ENCODE data around the gene RPP14. TPM values are rescaled to one million over a fixed set of nuclear protein-coding genes. Genes with fewer than 3 reads are reported as not detected.

Gene RPP14
- total and polyA plus RNA-seq, 2 of the 4 experiments (the other 2 are of a cell fraction) = 6.6 to 7.8 TPM

DNA sequence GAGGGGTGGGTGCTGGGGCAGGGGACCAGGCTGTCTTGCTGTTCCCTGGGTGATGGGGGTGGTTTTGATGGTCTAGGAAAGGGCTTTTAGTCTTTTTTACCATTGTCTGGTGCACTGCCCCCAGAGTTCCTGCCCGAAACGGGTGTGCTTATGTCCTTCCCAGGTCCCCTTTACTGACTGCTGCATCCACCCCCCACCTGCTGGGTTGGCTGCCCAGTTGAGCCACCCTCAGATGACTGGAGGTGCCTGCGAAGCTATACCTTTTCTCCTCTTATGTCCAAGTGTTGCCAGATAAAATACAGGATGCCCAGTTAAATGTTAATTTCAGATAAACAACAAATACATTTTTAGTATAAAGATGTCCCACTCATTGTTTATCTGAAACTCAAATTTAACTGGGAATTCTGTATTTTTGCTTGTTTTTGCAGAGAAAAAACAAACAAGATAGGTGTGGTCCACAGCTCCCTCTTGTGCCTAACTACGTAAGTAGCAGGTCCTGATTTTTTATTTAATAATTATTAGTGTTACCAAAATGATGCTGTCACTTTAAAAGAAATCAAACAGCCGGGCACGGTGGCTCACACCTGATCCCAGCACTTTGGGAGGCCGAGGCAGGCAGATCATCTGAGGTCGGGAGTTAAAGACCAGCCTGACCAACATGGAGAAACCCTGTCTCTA lies 6.1 kb upstream of the RPP14 start:
- no peak overlapping the region for H3K27ac ChIP-seq (ENCODE audit: insufficient read depth, low read length)
- H2BK120ac ChIP-seq (ENCODE audit: low read depth, low read length) = no peak overlapping the region
- no peak overlapping the region for H2AFZ ChIP-seq (replicated peaks; ENCODE audit: low read length, poor library complexity)
- no peaks in the 10 kb centered on the region; the same call in 1 of the 2 replicates for H3K9me1 ChIP-seq (ENCODE audit: insufficient read depth, low read length)
- peak; percentile 73 for DNase-seq
- no peak overlapping the region for H4K8ac ChIP-seq (ENCODE audit: low read depth in 2 of 2, low read length in 2 of 2)
- no peaks in the 10 kb centered on the region for H3K4me1 ChIP-seq (ENCODE audit: control insufficient read depth, insufficient read depth, low read length)
- POLR2A ChIA-PET (ENCODE audit: unreplicated experiment) = no interaction called here
- no peaks in the 10 kb centered on the region for H4K20me1 ChIP-seq (ENCODE audit: insufficient read depth, low read length)
- H3K4ac ChIP-seq (ENCODE audit: low read depth, low read length) = no peak overlapping the region
- no peak overlapping the region for H2BK20ac ChIP-seq (ENCODE audit: low read depth, low read length)
- H3K9me3 ChIP-seq (ENCODE audit: control insufficient read depth, insufficient read depth, low read length) = peaks cover 2% of the 10 kb centered on the region
- intact Hi-C loops (cut with micrococcal nuclease) (loop anchor here (1.0 to 10.0 kb wide), 6 partner anchors 63 to 433 kb away; partner anchors contain the start of genes ABHD6 and FLNB), in situ Hi-C loops (cut with MboI; ENCODE audit: low sequenced_read_pairs) (loop anchor here (5.0 to 10.0 kb wide), 2 partner anchors 113 to 295 kb away; partner anchors contain the start of gene FLNB), dilution Hi-C loops (cut with HindIII; ENCODE audit: low sequenced_read_pairs, unreplicated experiment) (no loop called here)
- ATAC-seq (ENCODE audit: low read depth) = peak; percentile 72
- no peak overlapping the region for H2BK5ac ChIP-seq (ENCODE audit: low read depth, low read length, poor library complexity, severe bottlenecking)
- H3K4me2 ChIP-seq (ENCODE audit: low read depth, low read length) = no peak overlapping the region
- H3K9ac ChIP-seq (ENCODE audit: low read depth, low read length) = no peak overlapping the region
- H4K5ac ChIP-seq (ENCODE audit: low read depth, low read length) = no peak overlapping the region
- H3K18ac ChIP-seq (ENCODE audit: low read depth, low read length) = no peak overlapping the region
- H2AK9ac ChIP-seq (replicated peaks; ENCODE audit: low read depth, low read length, poor library complexity) = no peak overlapping the region
- no peak overlapping the region for H3K14ac ChIP-seq (replicated peaks; ENCODE audit: low read depth, low read length)
- H3K36me3 ChIP-seq (ENCODE audit: control insufficient read depth, insufficient read depth, low read length) = no peaks in the 10 kb centered on the region
- TF ChIP-seq CEBPB (IDR thresholded peaks at IDR 0.05; ENCODE audit: low read depth, low read length) (no peak), POLR2A (IDR thresholded peaks at IDR 0.05; ENCODE audit: low read depth, low read length) (peak; percentile 43; the same call in 1 of the 2 replicates), SMC3 (IDR thresholded peaks at IDR 0.05; ENCODE audit: low read depth, low read length) (peak; percentile 87), RAD21 (IDR thresholded peaks at IDR 0.05; ENCODE audit: low read length) (peak; percentile 82)
- TF ChIP-seq, protein P1, sequence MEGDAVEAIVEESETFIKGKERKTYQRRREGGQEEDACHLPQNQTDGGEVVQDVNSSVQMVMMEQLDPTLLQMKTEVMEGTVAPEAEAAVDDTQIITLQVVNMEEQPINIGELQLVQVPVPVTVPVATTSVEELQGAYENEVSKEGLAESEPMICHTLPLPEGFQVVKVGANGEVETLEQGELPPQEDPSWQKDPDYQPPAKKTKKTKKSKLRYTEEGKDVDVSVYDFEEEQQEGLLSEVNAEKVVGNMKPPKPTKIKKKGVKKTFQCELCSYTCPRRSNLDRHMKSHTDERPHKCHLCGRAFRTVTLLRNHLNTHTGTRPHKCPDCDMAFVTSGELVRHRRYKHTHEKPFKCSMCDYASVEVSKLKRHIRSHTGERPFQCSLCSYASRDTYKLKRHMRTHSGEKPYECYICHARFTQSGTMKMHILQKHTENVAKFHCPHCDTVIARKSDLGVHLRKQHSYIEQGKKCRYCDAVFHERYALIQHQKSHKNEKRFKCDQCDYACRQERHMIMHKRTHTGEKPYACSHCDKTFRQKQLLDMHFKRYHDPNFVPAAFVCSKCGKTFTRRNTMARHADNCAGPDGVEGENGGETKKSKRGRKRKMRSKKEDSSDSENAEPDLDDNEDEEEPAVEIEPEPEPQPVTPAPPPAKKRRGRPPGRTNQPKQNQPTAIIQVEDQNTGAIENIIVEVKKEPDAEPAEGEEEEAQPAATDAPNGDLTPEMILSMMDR (conservative IDR thresholded peaks at IDR 0.05; ENCODE audit: low read depth, low read length) = peak; percentile 85
- no peak overlapping the region for H2BK15ac ChIP-seq (ENCODE audit: low read depth, low read length)
- no peak overlapping the region for H4K91ac ChIP-seq (ENCODE audit: insufficient read depth, low read depth, low read length)
- CTCF ChIA-PET = interaction anchor here (0.6 to 3.0 kb wide), 6 partner anchors 61 to 232 kb away, joined by 3 to 19 read pairs (median 3); no protein-coding TSS in a partner anchor
- H3K23ac ChIP-seq (ENCODE audit: low read depth, low read length) = no peak overlapping the region
- BruUV-seq (replicated peaks) = no TSS peak
- peaks cover 20% of the 10 kb centered on the region for H3K27me3 ChIP-seq (ENCODE audit: control insufficient read depth, insufficient read depth, low read length)
- no peak overlapping the region for H3K4me3 ChIP-seq (ENCODE audit: insufficient read depth, low read depth, low read length)
- no peak overlapping the region for H2AK5ac ChIP-seq (ENCODE audit: low read depth, low read length)
- no peak overlapping the region for H3K56ac ChIP-seq (ENCODE audit: extremely low read depth, insufficient read depth, low read length)
- WGBS, 2 experiments (ENCODE audit: extremely low coverage in 2 of 2, insufficient read length in 1 of 2) = no CpG with 5 or more reads among the region's 8 CpGs
- H3K79me1 ChIP-seq (ENCODE audit: low read depth in 1 of 2, low read length in 2 of 2) = no peaks in the 10 kb centered on the region
